ENCODE measurements around the gene PHOSPHO1.

The PHOSPHO1 gene

GRCh38 chr17:49258394-49258793, 27.8 kb upstream of the PHOSPHO1 start:
- TF ChIP-seq REST (IDR thresholded peaks at IDR 0.05; ENCODE audit: insufficient replicate concordance, low read depth): no peak
- no peak for TF ChIP-seq POLR2AphosphoS5 (IDR thresholded peaks at IDR 0.05; ENCODE audit: low read depth)
- no peak for TF ChIP-seq CTCF (IDR thresholded peaks at IDR 0.05; ENCODE audit: insufficient read depth, low read length)
- no peak for TF ChIP-seq SPI1 (IDR thresholded peaks at IDR 0.05; ENCODE audit: borderline replicate concordance, low read depth)
- TF ChIP-seq GABPA (IDR thresholded peaks at IDR 0.05; ENCODE audit: low read depth): no peak
- no peak overlapping the region for H3K27ac ChIP-seq (replicated peaks)
- no peak for DNase-seq (ENCODE audit: low read depth in 1 of 2, low spot score in 1 of 2)
- no peak overlapping the region for H3K4me3 ChIP-seq (replicated peaks; ENCODE audit: insufficient read depth, low read length)
- H3K27me3 ChIP-seq (ENCODE audit: insufficient read depth, poor library complexity, severe bottlenecking): no peaks in the 10 kb centered on the region

GRCh38 chr17:49255125-49255524, 24.5 kb upstream of the PHOSPHO1 start:
- Histone ChIP-seq H3K27me3 (ENCODE audit: insufficient read depth, poor library complexity, severe bottlenecking) (no peaks in the 10 kb centered on the region), H3K27ac (replicated peaks) (no peak overlapping the region), H3K4me3 (replicated peaks; ENCODE audit: insufficient read depth, low read length) (no peak overlapping the region)
- no peak for TF ChIP-seq POLR2AphosphoS5 (IDR thresholded peaks at IDR 0.05; ENCODE audit: low read depth)
- TF ChIP-seq REST (IDR thresholded peaks at IDR 0.05; ENCODE audit: insufficient replicate concordance, low read depth): no peak
- peak; percentile 66; the same call in 1 of the 2 replicates for TF ChIP-seq SPI1 (IDR thresholded peaks at IDR 0.05; ENCODE audit: borderline replicate concordance, low read depth)
- DNase-seq (ENCODE audit: low read depth in 1 of 2, low spot score in 1 of 2): peak in 1 of 2 experiments; percentile 42

- H3K27ac ChIP-seq (replicated peaks): no peak overlapping the region
- TF ChIP-seq SPI1 (IDR thresholded peaks at IDR 0.05; ENCODE audit: borderline replicate concordance, low read depth) (no peak), REST (IDR thresholded peaks at IDR 0.05; ENCODE audit: insufficient replicate concordance, low read depth) (no peak), CTCF (IDR thresholded peaks at IDR 0.05; ENCODE audit: insufficient read depth, low read length) (no peak), GABPA (IDR thresholded peaks at IDR 0.05; ENCODE audit: low read depth) (no peak), POLR2AphosphoS5 (IDR thresholded peaks at IDR 0.05; ENCODE audit: low read depth) (no peak)
- DNase-seq (ENCODE audit: low read depth in 1 of 2, low spot score in 1 of 2): no peak
- no peaks in the 10 kb centered on the region for H3K27me3 ChIP-seq (ENCODE audit: insufficient read depth, poor library complexity, severe bottlenecking)
- no peak overlapping the region for H3K4me3 ChIP-seq (replicated peaks; ENCODE audit: insufficient read depth, low read length)
These were observed 23.5 kb upstream of the PHOSPHO1 start for GRCh38 chr17:49254066-49254465.
